K562 (cell line): ENCODE results near the gene IL17D. TPM values are rescaled to one million over a fixed set of nuclear protein-coding genes. Genes with fewer than 3 reads are reported as not detected.

Experiments used
- ATAC-seq: fragments of 200-7000 bp; cut with Tn5 transposase; 3 replicates; pipeline ENCODE4 v1.9.1; 2020; ENCODE audit warnings: moderate library complexity
- BruUV-seq: library from RNA; stranded (reverse); fragments of 400-500 nt; replicated peaks from 2 replicates; lab custom pipeline; 2021; lab: Mats Ljungman, UMichigan
- CTCF ChIA-PET: fragments of 300-600 bp; formaldehyde crosslinking; extraction: SDS; loops from one replicate; lab custom pipeline; 2021; ENCODE audit warnings: low intra/inter-chr PET ratio; lab: Yijun Ruan, JAX
- POLR2A ChIA-PET: fragments of 300-600, 350-650 bp; sonication (Branson Sonifier 250); formaldehyde crosslinking; extraction: SDS; loops from one replicate; lab custom pipeline; 2021; ENCODE audit warnings: antibody characterized with exemption, inconsistent platforms; lab: Yijun Ruan, JAX
- DNase-seq, 4 experiments: peaks; one replicate each; pipeline versions ENCODE4 v3.0.0 to v3.0.0-alpha.2; 2011 to 2018; ENCODE audit warnings: low spot score in 3 of 4, mixed read lengths in 3 of 4; ENCODE audit errors: extremely low read depth in 1 of 4
- FAIRE-seq: peaks from 2 replicates; lab custom pipeline; 2011; peaks lifted over from hg19 to GRCh38; lab: Jason Lieb, UNC
- H2AFZ ChIP-seq: 2 replicates; pipeline ENCODE4 v1.6.0; 2011; ENCODE audit warnings: low read depth, low read length, control low read depth, inconsistent platforms
- H3K27ac ChIP-seq: fragments of 200-600 bp; 3 replicates; pipeline ENCODE4 v1.8.0; 2011; ENCODE audit warnings: low read depth, mild to moderate bottlenecking, control low read depth, inconsistent platforms, low read length, moderate library complexity, mixed read lengths; ENCODE audit errors: extremely low read depth
- H3K27me3 ChIP-seq, 2 experiments: fragments of 300-600 bp in 1 of 2; 2 replicates in 1 of 2; 3 replicates in 1 of 2; pipeline versions ENCODE4 v1.6.0 to v1.8.0; 2011; ENCODE audit warnings: inconsistent platforms in 2 of 2, low read length in 2 of 2, mild to moderate bottlenecking in 1 of 2, mixed read lengths in 1 of 2, moderate library complexity in 1 of 2; ENCODE audit not compliant: control insufficient read depth in 2 of 2, insufficient read depth in 2 of 2
- H3K36me3 ChIP-seq: fragments of 300-600 bp; 3 replicates; pipeline ENCODE4 v1.8.0; 2011; ENCODE audit warnings: mild to moderate bottlenecking, low read length, inconsistent platforms; ENCODE audit not compliant: control insufficient read depth, insufficient read depth
- H3K4me1 ChIP-seq, 2 experiments: fragments of 200-600 bp in 1 of 2; replicated peaks in 1 of 2; 2 replicates in 1 of 2; 3 replicates in 1 of 2; pipeline versions ENCODE4 v1.5.1 to v1.8.0; 2011; ENCODE audit warnings: inconsistent platforms in 2 of 2, low read length in 2 of 2, mild to moderate bottlenecking in 1 of 2, mixed read lengths in 1 of 2, moderate library complexity in 1 of 2; ENCODE audit not compliant: control insufficient read depth in 2 of 2, insufficient read depth in 2 of 2
- H3K4me2 ChIP-seq: 2 replicates; pipeline ENCODE4 v1.6.1; 2011; ENCODE audit warnings: low read length, control low read depth, inconsistent platforms, mixed read lengths; ENCODE audit not compliant: insufficient read depth
- H3K4me3 ChIP-seq: fragments of 200-600 bp; sonication (generic), shearing (Covaris generic); 2 replicates; pipeline ENCODE4 v1.5.1; 2016; ENCODE audit warnings: control low read depth, inconsistent platforms
- H3K79me2 ChIP-seq: fragments of 200-600 bp; 3 replicates; pipeline ENCODE4 v1.8.0; 2011; ENCODE audit warnings: low read length, inconsistent platforms; ENCODE audit not compliant: control insufficient read depth, insufficient read depth
- H3K9ac ChIP-seq, 2 experiments: 2 replicates each; pipeline versions ENCODE4 v1.6.0 to v1.6.1; 2011; ENCODE audit warnings: low read depth in 2 of 2, low read length in 2 of 2, control low read depth in 1 of 2, inconsistent platforms in 1 of 2, mild to moderate bottlenecking in 1 of 2, mixed read lengths in 1 of 2; ENCODE audit not compliant: insufficient read depth in 1 of 2
- H3K9me1 ChIP-seq: one replicate; pipeline ENCODE4 v1.6.0; 2011; ENCODE audit warnings: inconsistent platforms, mild to moderate bottlenecking, low read length, moderate library complexity; ENCODE audit not compliant: control insufficient read depth, insufficient read depth
- H3K9me3 ChIP-seq: replicated peaks from 2 replicates; pipeline ENCODE4 v1.5.1; 2011; ENCODE audit warnings: low read depth, low read length, inconsistent platforms; ENCODE audit not compliant: control insufficient read depth, insufficient read depth
- H4K20me1 ChIP-seq: replicated peaks from 2 replicates; pipeline ENCODE4 v1.6.1; 2011; ENCODE audit warnings: low read length, inconsistent platforms, mixed read lengths; ENCODE audit not compliant: control insufficient read depth, insufficient read depth
- ELF4 ChIP-seq: fragments of 450-650 bp; formaldehyde crosslinking; IDR thresholded peaks from 2 replicates; pipeline ENCODE4 v1.4.0; 2022; ENCODE audit warnings: missing genetic modification characterization
- KLF10 ChIP-seq: fragments of 250-450 bp; sonication (Bioruptor Pico); IDR thresholded peaks from 2 replicates; pipeline ENCODE4 v1.6.1; 2021; ENCODE audit warnings: matching md5 sums
- MEF2D ChIP-seq: conservative IDR thresholded peaks from 2 replicates; pipeline ENCODE4 v1.6.1; 2016; ENCODE audit warnings: low read depth, missing genetic modification characterization, missing compliant biosample characterization
- MNT ChIP-seq, 2 experiments: fragments of 450-650 bp; conservative IDR thresholded peaks; 2 replicates each; pipeline ENCODE4 v1.6.1; 2017; ENCODE audit warnings: mild to moderate bottlenecking in 2 of 2, moderate library complexity in 2 of 2
- NCOA6 ChIP-seq: fragments of 450-650 bp; IDR thresholded peaks from 2 replicates; pipeline ENCODE4 v1.6.1; 2017; ENCODE audit warnings: mild to moderate bottlenecking
- POLR2H ChIP-seq: IDR thresholded peaks from 2 replicates; pipeline ENCODE4 v1.6.1; 2016; ENCODE audit warnings: missing genetic modification characterization, low read depth, mild to moderate bottlenecking, control low read depth, missing compliant biosample characterization, moderate library complexity
- PURB ChIP-seq: sonication (generic); formaldehyde crosslinking; IDR thresholded peaks from 2 replicates; pipeline ENCODE4 v1.9.0; 2021; ENCODE audit warnings: low read depth, mild to moderate bottlenecking, missing genetic modification reagents
- SMAD1 ChIP-seq: fragments of 150-350 bp; IDR thresholded peaks from 2 replicates; pipeline ENCODE4 v1.6.1; 2014; ENCODE audit warnings: low read length, low read depth; ENCODE audit not compliant: partially characterized antibody
- SMAD2 ChIP-seq: fragments of 150-350 bp; IDR thresholded peaks from 2 replicates; pipeline ENCODE4 v1.6.1; 2014; ENCODE audit warnings: low read depth, mild to moderate bottlenecking, low read length
- USF2 ChIP-seq: sonication (generic); formaldehyde crosslinking; IDR thresholded peaks from 2 replicates; pipeline ENCODE4 v1.5.0; 2020; ENCODE audit warnings: missing genetic modification reagents
- ZNF184 ChIP-seq: sonication (generic); formaldehyde crosslinking; IDR thresholded peaks from 2 replicates; pipeline ENCODE4 v1.5.0; 2020; ENCODE audit warnings: missing genetic modification reagents
- WGBS: fragments of 100-300 bp; shearing (Covaris generic); methylation state at CpG from one replicate; pipeline ENCODE4 v1.1.6; 2016; ENCODE audit warnings: low coverage, mixed read lengths; ENCODE audit not compliant: insufficient coverage; ENCODE audit errors: missing lambda C conversion rate; 5-methylcytosine and 5-hydroxymethylcytosine counted together
- in situ Hi-C: fragments of 300-500 bp; cut with MboI; formaldehyde crosslinking; loops from 4 replicates; pipeline ENCODE4 v1.15.0; 2018; ENCODE audit warnings: inconsistent platforms, mixed read lengths
- intact Hi-C: fragments of 100-400 bp; cut with micrococcal nuclease; formaldehyde crosslinking; loops from 2 replicates; pipeline ENCODE4 v1.14.2; 2022
- polyA plus RNA-seq, 8 experiments: library from polyadenylated mRNA; depleted of rRNA in 4 of 8; stranded (reverse) in 5 of 8; unstranded in 3 of 8; fragments of >200 nt; fragmentation: Nextera tagmentation in 2 of 8; fragmentation: Illumina TruSeq in 1 of 8; extraction: Ambion mirVana in 2 of 8; extraction: Trizol in 1 of 8; gene quantifications; 2 replicates each; pipeline versions ENCODE4 v1.2.1 to v1.2.3, GENCODE V29; 2011 to 2014; ENCODE audit warnings: inconsistent platforms in 1 of 8, missing spikeins in 1 of 8
- total RNA-seq, 7 experiments: library from RNA; depleted of rRNA in 6 of 7; stranded (reverse); fragments of >200 nt in 6 of 7; fragmentation: Illumina TruSeq in 2 of 7; extraction: Trizol in 2 of 7; gene quantifications; 2 replicates each; pipeline versions ENCODE4 v1.2.1 to v1.2.3, GENCODE V29; 2011 to 2021; ENCODE audit warnings: low replicate concordance in 1 of 7
- TF ChIP-seq, protein P1 (sequence below): fragments of 250-450 bp; sonication (Bioruptor Pico); IDR thresholded peaks from 2 replicates; pipeline ENCODE4 v1.9.0; 2021; ENCODE audit warnings: mild to moderate bottlenecking, inconsistent platforms
- TF ChIP-seq, protein P2 (sequence below): fragments of 450-650 bp; IDR thresholded peaks from 2 replicates; pipeline ENCODE4 v1.6.1; 2016; ENCODE audit warnings: missing biosample characterization, missing genetic modification characterization

IL17D gene
- total and polyA plus RNA-seq, 9 of the 15 experiments (the other 6 are each of a cell fraction or from before 2014, with no cell fraction given): 0.04 to 0.55 (median 0.13) TPM; not detected in 4

- intact Hi-C loops (no loop called here), in situ Hi-C loops (no loop called here)
- Histone ChIP-seq H3K27me3 (no peaks in the 10 kb centered on the region), H3K36me3 (no peaks in the 10 kb centered on the region), H3K79me2 (no peaks in the 10 kb centered on the region), H4K20me1 (no peaks in the 10 kb centered on the region), H3K4me1 (no peaks in the 10 kb centered on the region), H3K4me3 (no peak overlapping the region), H3K4me2 (no peak overlapping the region), H3K9ac (no peak overlapping the region), H3K27ac (no peak overlapping the region), H3K9me3 (no peaks in the 10 kb centered on the region), H3K9me1 (no peaks in the 10 kb centered on the region), H2AFZ (no peak overlapping the region)
- DNase-seq (no peak), ATAC-seq (no peak), FAIRE-seq (no peak)
- BruUV-seq: no TSS peak
- CTCF ChIA-PET: no interaction called here
- 38% methylated on average over 1 of the region's 1 CpG for WGBS
- POLR2A ChIA-PET: no interaction called here
- TF ChIP-seq KLF10 (CRISPR knock-in tag) (no peak), POLR2H (tag) (no peak), MNT (conservative IDR thresholded peaks at IDR 0.05) (no peak), NCOA6 (no peak), SMAD1 (no peak), ELF4 (no peak), MEF2D (tag) (no peak), USF2 (CRISPR knock-in tag) (no peak), ZNF184 (CRISPR knock-in tag) (no peak), SMAD2 (no peak), PURB (CRISPR knock-in tag) (no peak)
- TF ChIP-seq, protein P1, sequence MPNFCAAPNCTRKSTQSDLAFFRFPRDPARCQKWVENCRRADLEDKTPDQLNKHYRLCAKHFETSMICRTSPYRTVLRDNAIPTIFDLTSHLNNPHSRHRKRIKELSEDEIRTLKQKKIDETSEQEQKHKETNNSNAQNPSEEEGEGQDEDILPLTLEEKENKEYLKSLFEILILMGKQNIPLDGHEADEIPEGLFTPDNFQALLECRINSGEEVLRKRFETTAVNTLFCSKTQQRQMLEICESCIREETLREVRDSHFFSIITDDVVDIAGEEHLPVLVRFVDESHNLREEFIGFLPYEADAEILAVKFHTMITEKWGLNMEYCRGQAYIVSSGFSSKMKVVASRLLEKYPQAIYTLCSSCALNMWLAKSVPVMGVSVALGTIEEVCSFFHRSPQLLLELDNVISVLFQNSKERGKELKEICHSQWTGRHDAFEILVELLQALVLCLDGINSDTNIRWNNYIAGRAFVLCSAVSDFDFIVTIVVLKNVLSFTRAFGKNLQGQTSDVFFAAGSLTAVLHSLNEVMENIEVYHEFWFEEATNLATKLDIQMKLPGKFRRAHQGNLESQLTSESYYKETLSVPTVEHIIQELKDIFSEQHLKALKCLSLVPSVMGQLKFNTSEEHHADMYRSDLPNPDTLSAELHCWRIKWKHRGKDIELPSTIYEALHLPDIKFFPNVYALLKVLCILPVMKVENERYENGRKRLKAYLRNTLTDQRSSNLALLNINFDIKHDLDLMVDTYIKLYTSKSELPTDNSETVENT: no peak
- TF ChIP-seq, protein P2, sequence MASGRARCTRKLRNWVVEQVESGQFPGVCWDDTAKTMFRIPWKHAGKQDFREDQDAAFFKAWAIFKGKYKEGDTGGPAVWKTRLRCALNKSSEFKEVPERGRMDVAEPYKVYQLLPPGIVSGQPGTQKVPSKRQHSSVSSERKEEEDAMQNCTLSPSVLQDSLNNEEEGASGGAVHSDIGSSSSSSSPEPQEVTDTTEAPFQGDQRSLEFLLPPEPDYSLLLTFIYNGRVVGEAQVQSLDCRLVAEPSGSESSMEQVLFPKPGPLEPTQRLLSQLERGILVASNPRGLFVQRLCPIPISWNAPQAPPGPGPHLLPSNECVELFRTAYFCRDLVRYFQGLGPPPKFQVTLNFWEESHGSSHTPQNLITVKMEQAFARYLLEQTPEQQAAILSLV (tag): no peak
Measured at GRCh38 chr13:20682061-20682460, 21.4 kb upstream of the IL17D start.
